ENCODE data around the gene TMEM135. TPM values are rescaled to one million over a fixed set of nuclear protein-coding genes. Genes with fewer than 3 reads are reported as not detected.

Gene TMEM135
- total RNA-seq, 2 experiments from 2014 or later, result 16.7 to 27.5 TPM

DNA sequence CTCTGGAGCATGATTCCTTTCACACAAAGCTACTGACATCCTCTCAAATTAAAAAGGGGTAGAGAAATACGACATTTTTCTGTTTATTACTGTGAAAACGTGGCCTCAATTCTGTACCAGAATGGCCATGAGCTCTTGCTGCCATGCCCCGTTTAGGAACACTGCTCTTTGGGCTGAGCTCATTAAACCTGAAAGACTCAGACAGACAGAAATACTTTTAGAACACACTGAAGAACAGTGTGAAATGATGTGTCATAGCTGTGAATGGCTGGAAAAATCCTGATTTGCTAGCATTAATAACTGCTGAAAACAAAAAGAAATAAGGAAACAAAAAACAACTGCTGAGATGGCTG lies 32.2 kb upstream of the TMEM135 start:
- H3K4me3 Mint-ChIP-seq, result no peak overlapping the region
- H3K36me3 Mint-ChIP-seq, result no peaks in the 10 kb centered on the region
- no peak for DNase-seq
- no peaks in the 10 kb centered on the region for H3K4me1 Mint-ChIP-seq (ENCODE audit: low read depth)
- CTCF ChIA-PET, result interaction anchor here (1.2 to 1.4 kb wide), 2 partner anchors 10 to 135 kb away, joined by 3 to 4 read pairs; no protein-coding TSS in a partner anchor
- POLR2A ChIA-PET, result interaction anchor here (0.6 kb wide), 1 partner anchor 50 kb away, joined by 3 read pairs; no protein-coding TSS in a partner anchor
- peaks cover 5% of the 10 kb centered on the region for H3K27me3 Mint-ChIP-seq
- H3K27ac Mint-ChIP-seq, result no peak overlapping the region
- H3K9me3 Mint-ChIP-seq, result no peaks in the 10 kb centered on the region
- intact Hi-C loops (cut with micrococcal nuclease), result no loop called here

GRCh38 chr11:87006035-87006434 lies 31.7 kb upstream of the TMEM135 start:
- ChIA-PET POLR2A (interaction anchor here (0.6 kb wide), 1 partner anchor 50 kb away, joined by 3 read pairs; no protein-coding TSS in a partner anchor), CTCF (interaction anchor here (1.2 to 1.4 kb wide), 2 partner anchors 11 to 135 kb away, joined by 3 to 4 read pairs; no protein-coding TSS in a partner anchor)
- intact Hi-C loops (cut with micrococcal nuclease), result no loop called here
- Mint-ChIP-seq H3K9me3 (no peaks in the 10 kb centered on the region), H3K27me3 (peaks cover 5% of the 10 kb centered on the region), H3K4me3 (no peak overlapping the region), H3K36me3 (no peaks in the 10 kb centered on the region), H3K4me1 (ENCODE audit: low read depth) (no peaks in the 10 kb centered on the region), H3K27ac (no peak overlapping the region)
- DNase-seq, result no peak

DNA sequence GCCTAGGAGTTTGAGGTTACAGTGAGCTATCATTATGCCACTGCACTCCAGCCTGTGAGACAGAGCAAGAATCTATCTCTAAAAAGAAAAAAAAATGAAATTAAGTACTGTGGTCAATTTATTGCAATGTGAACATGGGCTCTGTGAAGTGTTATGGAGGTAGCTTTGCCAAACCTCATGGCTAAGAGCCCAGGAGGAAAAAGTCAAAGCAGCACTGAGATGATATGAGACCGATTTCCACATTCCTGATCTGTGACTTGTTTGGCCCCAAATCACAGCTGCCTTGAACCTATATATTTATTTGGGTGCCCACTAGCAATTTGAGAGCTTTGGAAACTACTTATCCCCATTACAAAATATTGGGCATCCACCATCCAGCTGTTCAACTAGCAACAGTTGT lies 29.8 kb upstream of the TMEM135 start:
- Mint-ChIP-seq H3K4me1 (ENCODE audit: low read depth) (no peaks in the 10 kb centered on the region), H3K9me3 (no peaks in the 10 kb centered on the region), H3K27ac (no peak overlapping the region), H3K27me3 (peaks cover 5% of the 10 kb centered on the region), H3K36me3 (no peaks in the 10 kb centered on the region), H3K4me3 (no peak overlapping the region)
- ChIA-PET POLR2A (no interaction called here), CTCF (interaction anchor here (1.6 kb wide), 1 partner anchor 13 kb away, joined by 5 read pairs; no protein-coding TSS in a partner anchor)
- DNase-seq, result no peak
- intact Hi-C loops (cut with micrococcal nuclease), result no loop called here

DNA sequence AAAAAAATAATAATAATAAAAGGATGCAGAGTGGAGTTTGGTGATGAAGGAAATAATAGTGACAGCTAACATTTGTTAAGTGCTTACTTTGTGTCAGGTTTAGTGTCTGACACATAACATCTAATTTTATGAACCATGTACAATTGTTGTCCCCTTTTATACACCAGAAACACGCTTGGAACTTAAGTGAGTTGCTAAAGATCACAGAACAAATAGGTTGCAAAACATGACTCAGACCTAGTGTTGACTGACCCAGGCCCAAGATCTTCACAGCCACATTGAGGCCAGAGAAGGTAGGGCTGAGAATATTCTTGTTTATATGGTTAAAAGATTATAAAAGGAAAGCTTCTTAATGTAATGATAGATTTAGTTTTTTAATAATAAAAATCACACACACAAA lies 25.6 kb upstream of the TMEM135 start:
- CTCF ChIA-PET, result no interaction called here
- intact Hi-C loops (cut with micrococcal nuclease), result no loop called here
- no peaks in the 10 kb centered on the region for H3K4me1 Mint-ChIP-seq (ENCODE audit: low read depth)

GRCh38 chr11:87012673-87013072 lies 25.1 kb upstream of the TMEM135 start:
- Mint-ChIP-seq H3K4me3 (no peak overlapping the region), H3K9me3 (no peaks in the 10 kb centered on the region)

More for the DNA sequence above, 25.6 kb upstream of the TMEM135 start:
- POLR2A ChIA-PET, result no interaction called here
- H3K36me3 Mint-ChIP-seq, result no peaks in the 10 kb centered on the region
- peaks cover 2% of the 10 kb centered on the region for H3K27me3 Mint-ChIP-seq
- H3K4me3 Mint-ChIP-seq, result no peak overlapping the region
- H3K27ac Mint-ChIP-seq, result no peak overlapping the region
- no peaks in the 10 kb centered on the region for H3K9me3 Mint-ChIP-seq
- DNase-seq, result no peak

GRCh38 chr11:87013912-87014825 lies 23.6 kb upstream of the TMEM135 start:
- H3K9me3 Mint-ChIP-seq, result no peaks in the 10 kb centered on the region
- ChIA-PET CTCF (no interaction called here), POLR2A (no interaction called here)
- no peaks in the 10 kb centered on the region for H3K36me3 Mint-ChIP-seq
- H3K4me1 Mint-ChIP-seq (ENCODE audit: low read depth), result no peaks in the 10 kb centered on the region
- intact Hi-C loops (cut with micrococcal nuclease), result no loop called here
- H3K27me3 Mint-ChIP-seq, result no peaks in the 10 kb centered on the region
- no peak overlapping the region for H3K27ac Mint-ChIP-seq
- H3K4me3 Mint-ChIP-seq, result no peak overlapping the region
- no peak for DNase-seq

More at GRCh38 chr11:87012673-87013072, 25.1 kb upstream of the TMEM135 start:
- Mint-ChIP-seq H3K36me3 (no peaks in the 10 kb centered on the region), H3K27me3 (peaks cover 2% of the 10 kb centered on the region), H3K4me1 (ENCODE audit: low read depth) (no peaks in the 10 kb centered on the region), H3K27ac (no peak overlapping the region)
- ChIA-PET POLR2A (no interaction called here), CTCF (no interaction called here)
- no peak for DNase-seq
- intact Hi-C loops (cut with micrococcal nuclease), result no loop called here

DNA sequence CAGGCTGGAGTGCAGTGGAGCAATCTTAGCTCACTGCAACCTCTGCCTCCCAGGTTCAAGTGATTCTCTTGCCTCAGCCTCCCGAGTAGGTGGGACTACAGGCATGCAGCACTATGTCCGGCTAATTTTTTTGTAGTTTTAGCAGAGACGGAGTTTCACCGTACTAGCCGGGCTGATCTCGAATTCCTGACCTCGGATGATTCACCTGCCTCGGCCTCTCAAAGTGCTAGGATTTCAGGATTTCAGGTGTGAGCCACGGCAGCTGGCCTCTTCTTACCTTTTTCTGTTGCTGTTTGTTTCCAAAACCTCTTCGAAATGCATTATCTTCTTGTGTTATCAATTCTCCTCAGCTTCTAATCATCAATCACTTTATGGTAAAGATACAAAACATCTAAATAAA lies 22.1 kb upstream of the TMEM135 start:
- intact Hi-C loops (cut with micrococcal nuclease), result no loop called here
- no peak for DNase-seq
- Mint-ChIP-seq H3K36me3 (no peaks in the 10 kb centered on the region), H3K27ac (no peak overlapping the region), H3K27me3 (no peaks in the 10 kb centered on the region), H3K4me1 (ENCODE audit: low read depth) (no peaks in the 10 kb centered on the region), H3K9me3 (no peaks in the 10 kb centered on the region), H3K4me3 (no peak overlapping the region)
- POLR2A ChIA-PET, result no interaction called here
- CTCF ChIA-PET, result no interaction called here

DNA sequence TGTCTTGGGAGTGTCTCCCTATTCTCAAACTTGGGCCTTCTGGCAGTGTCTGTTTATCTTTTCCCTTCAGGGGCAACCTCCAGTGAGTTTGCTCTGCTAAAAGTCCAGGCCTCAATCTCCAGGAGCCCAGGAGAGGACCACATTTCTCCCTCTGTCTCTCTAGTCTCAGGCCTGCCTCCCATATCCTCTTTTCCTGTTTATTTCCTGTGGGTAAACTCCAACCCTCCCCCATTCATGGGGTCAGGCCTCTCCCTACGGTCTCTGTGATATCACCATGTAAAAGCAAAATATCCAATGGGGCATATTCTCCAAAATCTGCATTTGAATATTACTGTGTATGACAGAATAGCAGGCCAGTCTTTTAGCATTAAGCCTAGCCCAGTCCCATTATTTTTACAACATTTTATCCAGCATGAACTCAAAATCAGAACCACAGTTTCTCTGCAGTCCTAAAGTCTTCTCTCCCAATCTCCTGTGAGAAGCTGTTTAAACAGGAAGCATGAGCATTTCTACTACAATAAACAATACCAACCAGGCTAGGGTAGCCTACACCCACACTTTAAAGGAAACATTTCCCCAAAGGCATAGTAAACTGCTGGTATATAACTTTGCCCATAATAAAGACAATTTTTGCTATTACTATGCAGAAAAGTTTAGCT lies 18.0 kb upstream of the TMEM135 start:
- Mint-ChIP-seq H3K27ac (no peak overlapping the region), H3K9me3 (no peaks in the 10 kb centered on the region), H3K27me3 (no peaks in the 10 kb centered on the region), H3K4me3 (no peak overlapping the region), H3K4me1 (ENCODE audit: low read depth) (no peaks in the 10 kb centered on the region), H3K36me3 (no peaks in the 10 kb centered on the region)
- POLR2A ChIA-PET, result no interaction called here
- DNase-seq, result no peak
- CTCF ChIA-PET, result no interaction called here
- intact Hi-C loops (cut with micrococcal nuclease), result no loop called here

DNA sequence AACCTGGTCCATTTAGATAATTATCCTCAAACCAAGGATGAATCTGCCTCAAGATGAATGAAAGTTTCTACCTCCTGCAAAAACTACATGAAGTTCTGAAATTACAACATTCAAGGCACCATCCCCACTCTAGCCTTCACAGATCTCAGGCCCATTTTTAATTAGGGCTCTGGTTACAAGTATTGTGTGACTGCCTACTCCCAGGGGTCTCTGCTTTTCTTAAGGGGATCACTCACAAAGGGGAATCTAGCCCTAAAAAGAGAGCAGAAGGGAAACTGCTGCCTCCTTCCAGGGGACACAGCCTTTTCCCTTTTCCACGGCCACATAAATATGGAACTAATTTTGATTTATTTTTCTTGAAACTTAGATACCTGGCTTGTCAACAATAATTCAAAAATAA lies 17.4 kb upstream of the TMEM135 start:
- CTCF ChIA-PET, result no interaction called here
- no peaks in the 10 kb centered on the region for H3K27me3 Mint-ChIP-seq
- intact Hi-C loops (cut with micrococcal nuclease), result no loop called here
- H3K4me1 Mint-ChIP-seq (ENCODE audit: low read depth), result no peaks in the 10 kb centered on the region
- no peaks in the 10 kb centered on the region for H3K9me3 Mint-ChIP-seq
- POLR2A ChIA-PET, result no interaction called here
- H3K36me3 Mint-ChIP-seq, result no peaks in the 10 kb centered on the region
- no peak overlapping the region for H3K4me3 Mint-ChIP-seq
- H3K27ac Mint-ChIP-seq, result no peak overlapping the region
- DNase-seq, result no peak

DNA sequence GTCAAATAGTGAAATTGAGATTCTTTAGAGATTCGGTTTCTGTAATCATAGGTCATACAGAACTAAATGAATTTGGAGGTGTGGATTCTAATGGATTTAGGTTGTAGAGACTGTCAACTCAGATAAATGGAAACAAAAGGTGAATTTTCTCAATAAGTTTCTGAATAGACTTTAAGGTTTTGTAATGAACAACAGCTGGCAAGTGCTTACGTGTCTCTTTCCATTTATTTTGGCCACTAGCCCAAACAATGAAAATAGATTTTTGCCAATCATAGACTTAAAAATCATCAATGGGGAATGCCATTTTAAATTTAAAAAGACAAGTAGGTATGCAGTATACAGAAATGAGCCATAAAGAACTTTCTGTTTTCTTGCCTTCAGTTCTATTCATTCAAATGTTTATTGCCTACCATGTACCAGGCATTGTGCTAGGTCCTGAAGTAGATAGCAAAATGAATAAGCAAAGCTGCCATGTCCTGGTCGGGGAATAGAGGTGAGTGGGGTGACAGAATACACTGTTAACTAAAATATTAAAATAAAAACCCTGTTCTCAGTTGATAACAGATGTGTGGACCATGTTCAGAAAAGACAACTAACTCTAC lies 16.9 kb upstream of the TMEM135 start:
- H3K36me3 Mint-ChIP-seq, result no peaks in the 10 kb centered on the region
- no peaks in the 10 kb centered on the region for H3K27me3 Mint-ChIP-seq
- CTCF ChIA-PET, result no interaction called here

GRCh38 chr11:87022254-87022653 lies 15.5 kb upstream of the TMEM135 start:
- no peaks in the 10 kb centered on the region for H3K9me3 Mint-ChIP-seq
- no peak overlapping the region for H3K4me3 Mint-ChIP-seq
- ChIA-PET POLR2A (interaction anchor here (1.6 kb wide), 1 partner anchor 15 kb away, joined by 5 read pairs; the partner anchor contains the start of gene TMEM135), CTCF (no interaction called here)
- intact Hi-C loops (cut with micrococcal nuclease), result no loop called here
- H3K27me3 Mint-ChIP-seq, result no peaks in the 10 kb centered on the region
- no peaks in the 10 kb centered on the region for H3K36me3 Mint-ChIP-seq
- no peaks in the 10 kb centered on the region for H3K4me1 Mint-ChIP-seq (ENCODE audit: low read depth)
- H3K27ac Mint-ChIP-seq, result no peak overlapping the region
- peak; percentile 45 for DNase-seq

More for the DNA sequence above, 16.9 kb upstream of the TMEM135 start:
- Mint-ChIP-seq H3K27ac (no peak overlapping the region), H3K4me1 (ENCODE audit: low read depth) (no peaks in the 10 kb centered on the region), H3K4me3 (no peak overlapping the region), H3K9me3 (no peaks in the 10 kb centered on the region)
- no peak for DNase-seq
- POLR2A ChIA-PET, result no interaction called here
- intact Hi-C loops (cut with micrococcal nuclease), result no loop called here

DNA sequence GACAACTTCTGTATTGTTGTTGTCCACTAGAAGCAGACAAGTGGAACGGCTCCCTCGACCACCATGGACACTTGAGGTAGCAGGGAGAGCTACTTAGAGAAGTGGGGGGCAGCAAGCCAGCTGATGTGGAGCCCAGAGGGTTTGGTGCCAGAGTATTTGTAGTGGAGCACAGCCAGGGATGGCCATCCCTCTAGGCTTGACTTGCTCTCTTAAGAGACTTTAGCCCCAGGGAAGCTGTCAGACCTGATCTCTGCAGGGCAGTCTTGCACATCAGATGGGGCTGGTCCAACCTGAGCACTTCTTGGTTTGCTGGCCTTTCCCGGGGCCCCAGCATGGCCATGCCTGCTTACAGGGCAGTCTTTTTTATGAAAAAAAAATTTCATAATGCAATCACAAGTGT lies 15.0 kb upstream of the TMEM135 start:
- no peak for DNase-seq
- Mint-ChIP-seq H3K27ac (no peak overlapping the region), H3K9me3 (no peaks in the 10 kb centered on the region), H3K36me3 (no peaks in the 10 kb centered on the region), H3K27me3 (no peaks in the 10 kb centered on the region), H3K4me1 (ENCODE audit: low read depth) (no peaks in the 10 kb centered on the region), H3K4me3 (no peak overlapping the region)
- CTCF ChIA-PET, result no interaction called here
- intact Hi-C loops (cut with micrococcal nuclease), result no loop called here
- POLR2A ChIA-PET, result interaction anchor here (1.6 kb wide), 1 partner anchor 15 kb away, joined by 5 read pairs; the partner anchor contains the start of gene TMEM135
